GM10248 (cell line): Measurements from ENCODE around the gene PEX5.

ENCODE experiments used
- CTCF ChIA-PET: fragments of 300-600 bp; sonication (Branson Sonifier 250); formaldehyde crosslinking; extraction: SDS; loops from one replicate; lab custom pipeline; 2021; ENCODE audit warnings: antibody characterized with exemption; lab: Yijun Ruan, JAX
- POLR2A ChIA-PET: fragments of 350-650 bp; sonication (Branson Sonifier 250); formaldehyde crosslinking; extraction: SDS; loops from one replicate; lab custom pipeline; 2020; ENCODE audit warnings: antibody characterized with exemption; lab: Yijun Ruan, JAX
- DNase-seq: peaks from one replicate; pipeline ENCODE4 v3.0.0; 2012; ENCODE audit errors: extremely low spot score
- CTCF ChIP-seq: IDR thresholded peaks from 2 replicates; pipeline ENCODE4 v1.5.1; 2012; ENCODE audit warnings: mild to moderate bottlenecking, low read depth; ENCODE audit errors: extremely low read depth, missing control alignments, control extremely low read depth

Gene PEX5

GRCh38 chr12:7157391-7157790 is 32.1 kb upstream of the PEX5 start:
- TF ChIP-seq CTCF, result no peak
- CTCF ChIA-PET, result interaction anchor here (0.9 kb wide), 1 partner anchor 8 kb away, joined by 3 read pairs; no protein-coding TSS in a partner anchor
- POLR2A ChIA-PET, result no interaction called here
- DNase-seq, result no peak

GRCh38 chr12:7158781-7159609 is 30.5 kb upstream of the PEX5 start:
- no peak for TF ChIP-seq CTCF
- POLR2A ChIA-PET, result no interaction called here
- CTCF ChIA-PET, result interaction anchor here (1.2 to 1.3 kb wide), 3 partner anchors 14 to 48 kb away, joined by 3 to 4 read pairs (median 3); no protein-coding TSS in a partner anchor
- DNase-seq, result peak; percentile 15

GRCh38 chr12:7160183-7160582 is 29.3 kb upstream of the PEX5 start:
- DNase-seq, result peak; percentile 6
- POLR2A ChIA-PET, result interaction anchor here (0.6 kb wide), 1 partner anchor 40 kb away, joined by 3 read pairs; no protein-coding TSS in a partner anchor
- CTCF ChIA-PET, result interaction anchor here (0.9 kb wide), 1 partner anchor 9 kb away, joined by 3 read pairs; no protein-coding TSS in a partner anchor
- no peak for TF ChIP-seq CTCF

GRCh38 chr12:7161327-7161726 is 28.2 kb upstream of the PEX5 start:
- no peak for DNase-seq
- TF ChIP-seq CTCF, result no peak
- CTCF ChIA-PET, result interaction anchor here (0.9 kb wide), 1 partner anchor 10 kb away, joined by 3 read pairs; no protein-coding TSS in a partner anchor
- POLR2A ChIA-PET, result no interaction called here

GRCh38 chr12:7161811-7162210 is 27.7 kb upstream of the PEX5 start:
- DNase-seq, result no peak
- ChIA-PET CTCF (interaction anchor here (0.8 to 1.3 kb wide), 4 partner anchors 8 to 21 kb away, joined by 3 to 5 read pairs (median 3); no protein-coding TSS in a partner anchor), POLR2A (no interaction called here)
- no peak for TF ChIP-seq CTCF

GRCh38 chr12:7162691-7163114 is 26.8 kb upstream of the PEX5 start:
- peak; percentile 35 for DNase-seq
- POLR2A ChIA-PET, result no interaction called here
- CTCF ChIA-PET, result interaction anchor here (0.8 to 1.3 kb wide), 4 partner anchors 9 to 22 kb away, joined by 3 to 5 read pairs (median 3); no protein-coding TSS in a partner anchor
- no peak for TF ChIP-seq CTCF
